T-helper 2 cell treated with Interferon-gamma antibody and Interleukin-4, amounts not matched to agents 5 μg/mL and 100 μg/mL, for 36 hours (primary cell): ENCODE results near the gene MOB3A.

Experiments used
- DNase-seq: peaks from one replicate; pipeline ENCODE4 v3.0.0; 2021; ENCODE audit warnings: low spot score
- H3K27ac Mint-ChIP-seq: one replicate; pipeline ENCODE4 v1.8.0; 2021; ENCODE audit warnings: mild to moderate bottlenecking, mixed read lengths
- H3K27me3 Mint-ChIP-seq: one replicate; pipeline ENCODE4 v1.8.0; 2021; ENCODE audit warnings: low read depth, mixed read lengths
- H3K36me3 Mint-ChIP-seq: one replicate; pipeline ENCODE4 v1.8.0; 2021; ENCODE audit warnings: low read depth, mixed read lengths
- H3K4me1 Mint-ChIP-seq: one replicate; pipeline ENCODE4 v1.8.0; 2021; ENCODE audit warnings: low read depth, mixed read lengths
- H3K4me3 Mint-ChIP-seq: one replicate; pipeline ENCODE4 v1.8.0; 2022; ENCODE audit warnings: mild to moderate bottlenecking, moderate library complexity, mixed read lengths
- H3K9me3 Mint-ChIP-seq: one replicate; pipeline ENCODE4 v1.8.0; 2021; ENCODE audit warnings: mixed read lengths

The MOB3A gene

DNA sequence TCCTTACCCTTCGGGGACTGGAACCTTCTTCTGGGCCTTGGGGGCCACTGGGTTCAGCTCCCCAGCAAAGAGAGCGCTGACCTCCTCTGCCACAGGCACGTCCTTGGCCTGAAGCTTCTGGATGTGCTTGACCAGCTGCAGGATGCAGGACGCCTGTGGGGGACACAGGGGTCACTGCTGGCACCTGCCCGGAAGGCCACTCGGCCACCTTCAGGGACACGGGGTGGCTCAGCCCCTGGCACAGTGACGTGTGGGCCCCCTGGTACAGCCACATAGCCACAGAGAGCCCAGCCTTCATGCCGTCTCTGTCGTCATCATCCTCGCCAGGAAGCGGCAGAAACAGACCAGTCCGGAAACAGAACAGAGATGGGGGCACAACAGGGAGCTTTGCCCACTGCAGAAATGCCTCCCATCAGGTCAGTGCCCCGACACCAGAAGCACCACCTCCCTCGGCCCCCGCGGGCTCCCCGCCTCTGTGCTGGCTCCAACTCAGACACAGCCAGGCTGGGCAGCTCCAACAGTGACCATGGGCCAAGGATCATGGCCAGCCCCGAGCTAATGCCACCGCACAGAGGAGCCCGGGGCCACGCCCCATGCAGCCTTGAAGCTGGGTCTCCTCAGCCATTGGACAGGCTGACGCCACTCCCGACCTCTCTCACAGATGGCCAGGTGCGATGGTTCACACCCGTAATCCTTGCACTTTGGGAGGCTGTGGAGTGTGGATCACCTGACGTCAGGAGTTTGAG, 21.3 kb upstream of the MOB3A start:
- no peak for DNase-seq
- Mint-ChIP-seq H3K4me3 (no peak overlapping the region), H3K9me3 (no peaks in the 10 kb centered on the region), H3K4me1 (no peaks in the 10 kb centered on the region), H3K27me3 (no peaks in the 10 kb centered on the region), H3K27ac (no peak overlapping the region), H3K36me3 (peaks cover 39% of the 10 kb centered on the region)

DNA sequence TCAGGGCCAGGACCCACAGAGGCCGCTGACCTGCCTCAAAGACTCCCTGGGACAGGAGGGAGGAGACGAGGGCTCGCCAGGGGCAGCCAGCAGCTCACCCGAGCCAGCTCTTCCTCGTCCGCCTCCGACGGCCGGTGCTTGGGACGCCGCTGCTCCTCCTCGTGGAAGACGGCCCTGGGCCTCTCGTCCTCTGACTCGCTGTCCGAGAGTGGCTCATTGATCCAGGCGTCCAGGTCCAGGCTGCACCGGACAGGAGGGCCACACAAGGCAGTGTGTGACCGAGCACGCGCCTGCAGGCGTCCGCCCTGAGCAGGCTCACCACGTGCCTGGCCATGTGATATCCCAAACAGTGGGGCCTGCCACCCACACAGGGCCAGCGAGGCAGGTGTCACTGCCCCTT, 20.4 kb upstream of the MOB3A start:
- H3K4me3 Mint-ChIP-seq, result no peak overlapping the region
- H3K36me3 Mint-ChIP-seq, result peaks cover 40% of the 10 kb centered on the region
- no peaks in the 10 kb centered on the region for H3K9me3 Mint-ChIP-seq
- no peaks in the 10 kb centered on the region for H3K4me1 Mint-ChIP-seq
- no peak for DNase-seq
- no peak overlapping the region for H3K27ac Mint-ChIP-seq
- H3K27me3 Mint-ChIP-seq, result no peaks in the 10 kb centered on the region

GRCh38 chr19:2115911-2116426, 19.8 kb upstream of the MOB3A start:
- H3K9me3 Mint-ChIP-seq, result no peaks in the 10 kb centered on the region
- H3K4me1 Mint-ChIP-seq, result no peaks in the 10 kb centered on the region
- DNase-seq, result no peak
- no peak overlapping the region for H3K27ac Mint-ChIP-seq
- H3K4me3 Mint-ChIP-seq, result no peak overlapping the region
- no peaks in the 10 kb centered on the region for H3K27me3 Mint-ChIP-seq
- peaks cover 35% of the 10 kb centered on the region for H3K36me3 Mint-ChIP-seq

GRCh38 chr19:2115324-2115723, 19.2 kb upstream of the MOB3A start:
- Mint-ChIP-seq H3K4me3 (no peak overlapping the region), H3K9me3 (no peaks in the 10 kb centered on the region), H3K4me1 (no peaks in the 10 kb centered on the region), H3K27ac (no peak overlapping the region), H3K27me3 (no peaks in the 10 kb centered on the region), H3K36me3 (peaks cover 30% of the 10 kb centered on the region)
- DNase-seq, result no peak

DNA sequence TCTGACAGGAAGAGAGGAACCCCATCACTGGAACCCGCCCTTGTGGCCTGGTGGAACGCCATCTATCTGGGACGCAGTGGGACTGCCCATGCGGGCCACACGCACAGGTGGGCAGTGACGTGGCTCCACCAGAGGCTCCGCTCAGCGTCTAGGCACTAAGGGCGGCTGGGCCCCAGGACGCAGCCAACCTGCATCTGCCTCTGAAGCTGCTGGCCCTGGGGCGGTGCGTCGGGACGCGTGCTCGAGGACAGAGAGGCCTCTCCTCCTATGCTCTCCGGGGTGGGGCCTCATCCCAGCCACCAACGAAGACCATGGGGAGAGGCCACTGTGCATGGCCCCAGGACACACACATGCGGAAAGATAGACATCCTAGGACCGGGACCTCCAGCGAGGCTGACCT, 18.7 kb upstream of the MOB3A start:
- Mint-ChIP-seq H3K4me1 (no peaks in the 10 kb centered on the region), H3K36me3 (peaks cover 28% of the 10 kb centered on the region), H3K4me3 (no peak overlapping the region)

DNA sequence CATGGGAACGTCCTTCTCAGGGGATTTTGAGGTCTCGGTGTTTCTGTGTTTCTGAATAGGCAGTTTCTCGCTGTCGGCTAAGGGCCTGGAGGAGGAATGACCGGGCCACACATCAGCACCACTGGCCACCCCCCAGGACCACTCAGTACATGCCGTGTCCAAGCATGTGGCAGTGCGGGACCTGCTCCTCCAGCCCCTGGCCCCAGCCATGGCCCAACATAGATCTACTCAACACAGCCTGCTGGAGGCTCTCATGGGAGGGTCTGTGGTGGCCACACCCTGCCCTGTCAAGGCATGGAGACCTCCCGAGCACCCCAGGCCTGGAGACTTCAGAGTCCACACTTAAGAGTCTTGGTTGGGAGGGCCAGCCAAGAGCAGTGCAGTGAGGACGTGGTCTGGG, 18.1 kb upstream of the MOB3A start:
- H3K4me3 Mint-ChIP-seq, result no peak overlapping the region
- DNase-seq, result no peak
- no peaks in the 10 kb centered on the region for H3K4me1 Mint-ChIP-seq
- no peaks in the 10 kb centered on the region for H3K9me3 Mint-ChIP-seq
- no peaks in the 10 kb centered on the region for H3K27me3 Mint-ChIP-seq
- H3K36me3 Mint-ChIP-seq, result peaks cover 28% of the 10 kb centered on the region
- no peak overlapping the region for H3K27ac Mint-ChIP-seq

More for the DNA sequence above, 18.7 kb upstream of the MOB3A start:
- Mint-ChIP-seq H3K27ac (no peak overlapping the region), H3K27me3 (no peaks in the 10 kb centered on the region), H3K9me3 (no peaks in the 10 kb centered on the region)
- no peak for DNase-seq

DNA sequence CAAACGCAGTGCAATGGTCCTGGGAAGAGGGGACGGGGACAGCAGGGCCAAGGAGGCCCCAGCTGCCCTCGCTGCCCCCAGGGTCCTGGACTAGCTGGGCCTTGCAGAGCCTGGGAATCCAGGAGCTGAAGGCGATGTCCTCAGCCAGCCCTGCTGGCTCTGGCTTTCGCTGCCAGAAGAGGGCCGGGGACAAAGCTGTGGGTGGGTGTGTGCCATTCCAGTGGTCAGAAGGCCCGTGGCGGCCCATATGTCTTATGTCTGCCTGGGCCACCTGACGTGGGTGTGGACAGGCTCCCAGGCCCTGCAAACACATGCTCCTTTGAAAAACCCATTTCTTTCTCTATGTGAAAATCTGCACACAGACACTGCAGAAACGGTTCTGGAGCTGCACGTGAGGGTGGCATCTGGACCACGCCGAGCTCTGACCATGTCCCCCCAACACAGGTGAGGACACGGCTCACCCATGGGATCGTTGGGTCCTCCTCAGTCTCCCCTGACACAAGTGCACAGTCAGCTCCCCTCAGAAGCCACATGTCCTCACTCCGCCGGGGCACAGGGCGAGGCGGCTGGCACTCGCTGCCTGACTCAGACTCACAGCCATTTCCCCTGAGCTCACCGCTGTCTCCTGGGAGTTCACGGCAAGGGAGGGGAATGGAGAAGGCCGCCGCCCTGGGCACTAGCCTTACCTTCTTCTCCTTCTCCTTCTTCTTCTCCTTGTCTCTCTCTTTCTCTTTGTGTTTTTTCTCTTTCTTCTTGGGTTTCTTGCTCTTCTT, 17.5 kb upstream of the MOB3A start:
- H3K9me3 Mint-ChIP-seq, result no peaks in the 10 kb centered on the region
- H3K36me3 Mint-ChIP-seq, result peaks cover 26% of the 10 kb centered on the region
- no peaks in the 10 kb centered on the region for H3K27me3 Mint-ChIP-seq
- no peak overlapping the region for H3K27ac Mint-ChIP-seq
- no peak for DNase-seq
- no peak overlapping the region for H3K4me3 Mint-ChIP-seq
- no peaks in the 10 kb centered on the region for H3K4me1 Mint-ChIP-seq

- peaks cover 28% of the 10 kb centered on the region for H3K36me3 Mint-ChIP-seq
- no peak overlapping the region for H3K4me3 Mint-ChIP-seq
- H3K27me3 Mint-ChIP-seq, result no peaks in the 10 kb centered on the region
- no peak for DNase-seq
- no peak overlapping the region for H3K27ac Mint-ChIP-seq
- H3K9me3 Mint-ChIP-seq, result no peaks in the 10 kb centered on the region
- no peaks in the 10 kb centered on the region for H3K4me1 Mint-ChIP-seq
These were observed 16.6 kb upstream of the MOB3A start for GRCh38 chr19:2112516-2113320.

DNA sequence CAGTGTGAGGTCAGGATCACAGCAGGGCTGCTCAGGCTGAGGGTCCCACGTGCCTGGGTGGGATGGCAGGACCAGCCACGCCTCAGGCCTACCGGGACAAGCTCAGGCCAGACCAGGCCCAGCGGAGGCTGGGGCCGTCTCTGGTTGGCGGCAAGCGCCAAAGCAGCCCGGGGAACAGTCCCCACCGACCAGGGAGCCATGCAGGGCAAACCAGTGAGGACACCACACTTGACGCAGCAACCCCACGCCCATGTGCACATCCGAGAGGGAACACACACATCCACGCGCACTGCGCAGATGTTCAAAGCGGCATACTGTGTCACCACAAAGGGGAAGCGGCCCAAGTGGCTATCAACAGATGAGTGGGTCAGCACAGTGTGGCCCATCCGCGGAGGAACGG, 15.8 kb upstream of the MOB3A start:
- H3K4me3 Mint-ChIP-seq, result no peak overlapping the region
- H3K27me3 Mint-ChIP-seq, result no peaks in the 10 kb centered on the region
- H3K9me3 Mint-ChIP-seq, result no peaks in the 10 kb centered on the region
- DNase-seq, result no peak
- H3K36me3 Mint-ChIP-seq, result peaks cover 32% of the 10 kb centered on the region
- no peak overlapping the region for H3K27ac Mint-ChIP-seq
- no peaks in the 10 kb centered on the region for H3K4me1 Mint-ChIP-seq

DNA sequence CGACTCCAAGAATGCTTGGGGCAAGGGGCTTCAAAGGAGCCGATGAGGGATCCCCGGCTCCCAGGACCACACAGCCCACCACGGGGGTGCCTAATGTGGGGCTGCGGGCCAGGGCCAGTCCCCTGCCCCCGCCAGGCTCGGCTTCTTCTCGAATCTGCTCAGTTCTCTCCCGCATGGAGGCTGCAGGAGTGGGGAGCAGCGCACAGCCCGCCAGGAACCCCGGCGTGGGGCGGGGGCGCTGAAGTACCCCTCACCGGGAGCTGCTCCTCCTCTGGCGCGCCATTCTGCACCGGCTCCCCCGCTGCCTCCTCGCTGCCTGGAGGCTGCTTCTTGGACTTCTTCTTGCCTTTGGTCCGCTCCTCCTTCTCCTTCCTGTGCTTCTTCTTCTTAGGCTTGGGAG, 15.3 kb upstream of the MOB3A start:
- no peaks in the 10 kb centered on the region for H3K9me3 Mint-ChIP-seq
- no peak for DNase-seq
- H3K27ac Mint-ChIP-seq, result no peak overlapping the region
- peaks cover 36% of the 10 kb centered on the region for H3K36me3 Mint-ChIP-seq
- no peak overlapping the region for H3K4me3 Mint-ChIP-seq
- no peaks in the 10 kb centered on the region for H3K27me3 Mint-ChIP-seq
- no peaks in the 10 kb centered on the region for H3K4me1 Mint-ChIP-seq

DNA sequence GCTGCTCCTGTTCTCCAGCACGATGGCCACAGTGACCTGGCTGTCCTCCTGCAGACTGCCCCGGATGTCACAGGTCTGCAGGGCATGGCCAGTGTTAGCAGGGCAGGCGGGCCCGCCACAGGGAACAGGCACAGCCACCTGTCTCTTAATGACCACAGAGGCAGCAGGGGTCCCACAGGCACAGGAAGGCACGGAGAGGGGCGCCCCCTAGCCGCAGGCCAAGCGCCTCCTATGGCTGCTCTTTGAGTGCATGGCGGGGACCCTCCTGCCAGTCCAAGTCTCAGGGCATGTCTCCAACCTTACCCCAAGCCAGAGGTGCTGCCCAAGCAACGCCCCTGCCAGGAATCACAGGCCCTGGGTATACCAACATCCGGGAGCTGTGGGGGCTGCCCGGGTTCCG, 14.7 kb upstream of the MOB3A start:
- H3K4me3 Mint-ChIP-seq, result no peak overlapping the region
- no peaks in the 10 kb centered on the region for H3K27me3 Mint-ChIP-seq
- no peak for DNase-seq
- H3K4me1 Mint-ChIP-seq, result no peaks in the 10 kb centered on the region
- no peaks in the 10 kb centered on the region for H3K9me3 Mint-ChIP-seq
- H3K36me3 Mint-ChIP-seq, result peaks cover 42% of the 10 kb centered on the region
- no peak overlapping the region for H3K27ac Mint-ChIP-seq

GRCh38 chr19:2109046-2109864, 13.1 kb upstream of the MOB3A start:
- Mint-ChIP-seq H3K27ac (no peak overlapping the region), H3K27me3 (no peaks in the 10 kb centered on the region), H3K36me3 (peaks cover 47% of the 10 kb centered on the region), H3K9me3 (peaks cover 11% of the 10 kb centered on the region), H3K4me1 (no peaks in the 10 kb centered on the region), H3K4me3 (no peak overlapping the region)
- DNase-seq, result no peak

GRCh38 chr19:2108251-2109016, 12.3 kb upstream of the MOB3A start:
- Mint-ChIP-seq H3K9me3 (peaks cover 17% of the 10 kb centered on the region), H3K4me3 (no peak overlapping the region), H3K4me1 (no peaks in the 10 kb centered on the region), H3K36me3 (peaks cover 50% of the 10 kb centered on the region), H3K27ac (peak overlapping the region; percentile 5), H3K27me3 (no peaks in the 10 kb centered on the region)
- no peak for DNase-seq
